Hematopoietic multipotent progenitor cell treated with erythropoietin and hydrocortisone succinate and interleukin-3 and kit ligand, for 8 days (in vitro differentiated cells): Measurements from ENCODE around the gene PDIA2.
"Not testable (repeated sequence)": the region's sequence is repeated elsewhere in the genome, so short reads cannot be mapped to it uniquely, and the experiment has no call there.

Experiments
- DNase-seq: peaks from one replicate; pipeline ENCODE4 v3.0.0-alpha.2; 2015

The PDIA2 gene

GRCh38 chr16:263944-264343 lies 19.0 kb upstream of the PDIA2 start:
- no peak for DNase-seq

GRCh38 chr16:264440-264951 lies 18.5 kb upstream of the PDIA2 start:
- no peak for DNase-seq

- DNase-seq, result no peak
Measured at GRCh38 chr16:265002-265529, 17.9 kb upstream of the PDIA2 start.

GRCh38 chr16:265711-266110 lies 17.3 kb upstream of the PDIA2 start:
- no peak for DNase-seq

GRCh38 chr16:266258-267164 lies 16.5 kb upstream of the PDIA2 start:
- DNase-seq, result no peak

DNA sequence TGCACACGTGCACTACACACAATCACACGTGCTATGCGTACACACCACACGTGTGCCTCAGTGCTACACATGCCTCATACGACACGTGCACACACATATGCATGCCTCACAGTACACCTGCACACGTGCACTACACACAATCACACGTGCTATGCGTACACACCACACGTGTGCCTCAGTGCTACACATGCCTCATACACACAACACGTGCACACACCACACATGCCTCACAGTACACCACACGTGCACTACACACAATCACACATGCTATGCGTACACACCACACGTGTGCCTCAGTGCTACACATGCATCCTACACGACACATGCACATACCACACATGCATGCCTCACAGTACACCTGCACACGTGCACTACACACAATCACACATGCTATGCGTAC lies 15.4 kb upstream of the PDIA2 start:
- not testable (repeated sequence) for DNase-seq

DNA sequence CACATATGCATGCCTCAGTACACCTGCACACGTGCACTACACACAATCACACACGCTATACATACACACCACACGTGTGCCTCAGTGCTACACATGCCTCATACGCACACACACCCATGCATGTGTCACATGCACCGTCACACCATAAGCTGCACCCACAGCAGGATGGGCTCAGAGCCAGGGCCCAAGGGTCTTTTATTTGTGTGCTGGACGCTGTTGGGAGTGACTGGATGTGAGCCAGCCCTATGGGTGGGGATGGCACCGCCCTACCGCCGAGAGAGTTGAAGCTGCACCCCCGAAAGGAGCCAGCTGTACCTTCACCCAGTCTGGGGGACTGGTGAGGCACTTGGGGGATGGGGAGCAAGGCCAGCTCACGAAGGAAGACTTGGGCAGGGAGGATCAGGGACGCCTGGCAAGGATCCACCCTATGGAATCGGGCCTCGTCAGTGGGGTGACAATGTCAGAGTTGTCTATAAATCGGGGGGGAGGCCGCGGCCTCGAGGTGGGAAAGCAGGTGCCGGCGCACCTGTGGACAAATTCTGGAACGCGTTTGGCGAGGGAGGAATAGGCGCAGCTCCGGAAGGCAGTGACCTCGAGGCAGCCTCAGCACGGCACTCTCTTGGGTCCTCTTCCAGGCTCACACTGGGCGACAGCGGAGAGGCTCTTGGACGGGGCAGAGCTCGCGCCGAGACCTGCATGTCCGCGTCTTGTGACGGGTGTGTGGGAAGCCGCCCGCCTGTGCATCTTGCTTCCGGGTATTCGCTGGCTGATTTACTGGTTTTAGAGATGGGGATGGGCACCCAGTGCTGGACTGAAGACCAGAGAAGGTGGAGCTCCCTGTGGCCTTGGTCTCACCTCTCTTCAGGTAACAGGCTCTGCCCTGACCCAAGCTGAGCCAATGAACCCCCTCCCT lies 14.6 kb upstream of the PDIA2 start:
- DNase-seq, result peak; percentile 67

GRCh38 chr16:269061-269796 lies 13.7 kb upstream of the PDIA2 start:
- DNase-seq, result no peak

DNA sequence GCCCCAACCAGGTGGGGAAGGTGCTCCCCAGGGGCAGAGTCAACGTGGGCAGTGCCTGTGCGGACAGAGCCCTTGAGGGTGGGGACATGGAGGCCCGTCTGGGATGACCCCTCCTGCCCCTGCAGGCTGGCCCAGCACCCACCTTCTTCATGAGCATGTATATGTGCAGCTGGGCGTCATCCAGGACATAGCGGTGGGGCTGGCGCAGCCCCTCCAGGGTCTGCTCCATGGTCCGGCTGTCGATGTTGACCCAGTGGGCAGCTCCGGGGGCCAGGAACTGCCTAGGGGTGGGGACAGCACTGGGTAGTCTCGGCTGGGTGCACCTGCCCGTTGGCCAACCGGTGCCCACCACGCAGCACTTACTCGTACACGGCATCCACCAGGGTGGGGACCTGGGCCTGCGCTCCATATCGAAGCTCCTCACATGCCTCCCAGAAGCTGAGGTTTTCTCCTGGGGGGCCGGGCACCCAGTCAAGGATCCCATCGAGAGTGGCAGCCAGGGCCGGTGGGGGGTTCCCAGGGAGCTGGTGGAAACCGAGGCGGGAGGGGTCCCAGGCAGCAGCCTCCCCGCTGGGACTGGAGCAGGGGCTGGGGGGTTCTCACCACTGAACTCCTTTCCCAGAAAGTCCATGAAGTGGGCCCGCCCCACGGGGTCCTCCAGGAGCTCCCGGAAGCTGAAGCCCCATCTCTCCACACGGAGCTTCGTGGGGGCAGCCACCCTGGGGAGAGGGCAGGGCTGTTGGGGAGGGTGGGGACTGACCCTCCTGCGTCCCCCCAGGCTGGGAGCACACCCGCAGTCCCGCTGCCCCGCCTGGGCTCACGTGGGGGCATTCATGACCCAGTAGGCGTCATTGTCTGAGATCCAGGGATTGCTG lies 12.3 kb upstream of the PDIA2 start:
- no peak for DNase-seq

GRCh38 chr16:272633-273546 lies 10.1 kb upstream of the PDIA2 start:
- DNase-seq, result no peak

GRCh38 chr16:273547-274421 lies 9.2 kb upstream of the PDIA2 start:
- peak; percentile 27 for DNase-seq

DNA sequence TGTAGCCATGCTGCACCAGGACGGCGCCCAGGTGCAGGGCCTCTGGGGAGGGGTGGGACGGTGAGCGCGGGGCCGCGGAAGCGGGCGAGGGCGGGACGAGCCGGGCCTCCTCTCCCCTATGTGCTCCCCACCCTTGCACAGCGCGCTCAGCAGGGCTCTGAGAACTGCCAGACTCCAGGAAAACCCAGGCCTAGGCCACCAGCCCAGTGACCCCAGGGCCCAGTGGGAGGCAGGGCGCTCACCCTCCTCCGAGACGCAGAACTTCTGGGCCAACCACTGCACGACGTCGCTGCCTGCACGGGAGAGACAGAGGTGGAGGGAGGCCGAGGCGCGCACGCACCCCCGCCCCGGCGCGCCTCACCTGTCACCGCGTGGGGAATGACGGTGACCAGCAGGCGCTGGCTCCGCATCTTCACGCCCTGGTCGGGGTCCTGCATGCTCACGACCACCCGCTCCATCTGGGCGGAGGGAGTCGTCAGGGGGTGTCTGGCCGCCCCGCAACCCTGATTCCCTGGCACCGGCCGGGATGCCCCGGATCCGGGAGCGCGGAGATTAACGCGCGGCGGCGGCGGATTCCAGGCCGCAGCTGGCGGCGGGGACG lies 7.8 kb upstream of the PDIA2 start:
- no peak for DNase-seq

- no peak for DNase-seq
Measured at GRCh38 chr16:275786-276232, 7.2 kb upstream of the PDIA2 start, which contains the start of gene RGS11. Gene RGS11 (minus strand): TSS chr16:275944. CDS start chr16:275911, 33 bp downstream.

DNA sequence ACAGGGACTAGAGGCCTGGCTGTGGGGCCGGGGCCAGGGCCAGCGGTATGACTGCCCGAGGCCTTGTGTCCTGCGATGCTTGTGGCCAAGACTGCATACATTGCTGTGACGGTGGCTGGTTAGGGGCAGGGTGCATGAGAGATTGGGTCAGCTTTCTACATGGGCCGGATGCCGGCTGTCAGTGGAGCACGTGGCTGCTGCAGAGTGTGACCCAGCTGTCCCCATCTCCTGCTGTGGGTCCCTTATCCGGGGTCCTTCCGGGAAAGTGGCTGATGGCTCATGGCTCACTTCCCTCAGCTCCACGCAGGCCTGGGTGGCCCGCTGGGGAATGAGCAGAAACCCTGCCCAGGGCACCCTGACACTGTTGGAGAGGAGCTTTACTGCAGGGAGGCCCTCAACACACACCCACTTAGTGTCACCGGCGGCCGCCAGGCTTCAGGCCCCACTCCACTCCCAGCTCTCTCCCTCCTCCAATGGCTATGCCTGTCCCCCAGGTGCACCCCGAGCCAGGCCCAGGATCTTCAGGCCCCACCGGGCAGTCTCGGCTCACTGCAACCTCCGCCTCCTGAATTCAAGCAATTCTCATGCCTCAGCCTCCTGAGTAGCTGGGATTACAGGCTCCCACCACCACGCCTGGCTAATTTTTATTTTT lies 6.4 kb upstream of the PDIA2 start:
- no peak for DNase-seq

GRCh38 chr16:278863-279366 lies 4.0 kb upstream of the PDIA2 start:
- DNase-seq, result peak; percentile 97

- no peak for DNase-seq
Measured at GRCh38 chr16:279531-279930, 3.4 kb upstream of the PDIA2 start.

DNA sequence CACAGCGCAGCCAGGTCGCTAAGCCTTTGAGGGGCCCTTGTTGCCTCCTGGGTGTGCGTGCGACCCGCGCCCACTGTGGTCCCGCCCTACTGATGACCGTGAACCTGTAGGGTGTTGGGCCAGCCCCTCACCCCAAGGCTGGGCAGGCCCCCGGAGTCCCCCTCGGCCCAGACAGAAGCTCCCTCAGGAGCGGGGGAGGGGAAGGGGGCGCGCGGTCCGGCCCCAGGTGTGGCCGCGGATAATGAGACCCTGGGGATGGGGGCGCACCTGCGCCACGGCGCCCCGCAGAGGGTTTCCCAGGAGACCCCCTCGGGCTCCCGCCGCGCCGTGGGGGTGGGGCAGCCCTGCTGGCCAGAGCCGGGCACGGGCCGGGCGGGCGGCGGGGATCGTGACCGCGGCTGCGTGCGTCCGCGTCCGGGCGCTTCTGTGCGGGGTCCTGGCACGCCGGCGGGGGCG lies 2.9 kb upstream of the PDIA2 start:
- DNase-seq, result no peak

DNA sequence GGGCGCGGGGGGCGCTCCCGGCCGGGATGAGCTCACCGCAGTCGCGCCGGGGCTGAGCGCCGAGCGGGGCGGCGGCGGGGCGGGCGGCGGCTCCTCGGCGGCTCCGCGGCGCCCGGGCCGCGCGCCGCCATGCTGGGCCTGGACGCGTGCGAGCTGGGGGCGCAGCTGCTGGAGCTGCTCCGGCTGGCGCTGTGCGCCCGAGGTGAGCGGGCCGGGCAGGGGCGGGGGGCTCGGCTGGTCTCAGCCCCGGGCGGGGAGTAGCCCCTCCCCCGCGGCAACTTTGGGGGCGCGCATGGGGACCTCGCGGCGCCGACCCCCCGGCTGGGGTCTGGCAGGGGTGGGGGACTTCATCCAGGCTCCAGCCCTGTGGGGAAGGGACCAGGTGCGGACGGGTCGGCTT lies 2.4 kb upstream of the PDIA2 start, which contains the start of gene ARHGDIG:
ARHGDIG (plus strand) TSS at position 40 of the 400 bp plus-strand sequence; CDS start at position 130, 90 bp downstream.
- DNase-seq, result no peak
